B cell (primary cell): ENCODE results near the gene MYLK4.

Experiments
- EZH2 ChIP-seq: IDR thresholded peaks from 2 replicates; pipeline ENCODE4 v1.6.1; 2012; ENCODE audit warnings: borderline replicate concordance, low read depth, mild to moderate bottlenecking, moderate library complexity, low read length; ENCODE audit not compliant: insufficient read depth, poor library complexity, severe bottlenecking
- TF ChIP-seq, protein P1 (sequence below): fragments of 200-600 bp; IDR thresholded peaks from one replicate; pipeline ENCODE4 v1.8.0; 2022; ENCODE audit warnings: antibody characterized with exemption, mild to moderate bottlenecking

DNA sequence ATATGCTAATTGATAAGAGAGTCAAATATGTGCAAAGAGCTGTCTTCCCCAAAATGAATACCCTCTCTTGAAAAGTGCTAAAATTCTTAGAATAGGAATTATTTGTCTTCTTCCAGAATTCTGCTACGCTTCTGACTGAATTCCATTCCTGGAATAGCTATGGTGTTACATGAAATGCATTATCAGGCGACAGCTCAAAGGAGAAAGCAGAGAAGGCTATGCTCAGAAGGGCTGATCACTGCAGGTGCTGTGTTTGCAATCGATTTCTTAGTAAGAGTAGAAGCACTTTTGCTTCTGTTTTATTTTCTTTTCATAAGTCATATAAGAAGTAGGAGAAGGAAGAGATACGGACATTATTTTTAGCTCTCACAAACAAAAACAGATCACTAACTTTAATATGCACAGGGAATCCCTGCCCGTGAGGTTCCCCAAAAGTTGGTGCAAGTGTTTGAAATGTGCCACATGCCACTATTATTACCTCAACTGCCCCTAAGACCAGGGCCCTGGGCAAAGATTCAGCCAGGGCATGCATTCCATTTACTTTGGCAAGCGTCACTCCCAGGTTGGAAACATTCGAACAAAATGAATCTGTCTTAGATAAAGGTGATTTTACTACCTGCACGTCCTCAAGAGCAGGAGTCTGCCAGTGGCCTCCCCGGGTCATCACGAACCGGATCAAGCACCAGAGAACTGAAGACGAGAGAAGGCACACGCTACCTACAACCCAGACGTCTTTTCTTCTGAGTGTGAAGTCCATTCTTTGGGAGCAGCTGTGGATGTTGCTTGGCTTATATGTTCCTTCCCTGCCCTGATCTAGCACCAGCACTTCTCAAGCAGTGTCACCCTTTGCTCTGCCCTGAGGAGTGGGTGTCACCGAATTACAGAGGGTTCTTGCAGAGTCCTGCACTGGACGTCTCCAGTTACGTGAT is 7.2 kb downstream of the MYLK4 start:
- TF ChIP-seq, protein P1, sequence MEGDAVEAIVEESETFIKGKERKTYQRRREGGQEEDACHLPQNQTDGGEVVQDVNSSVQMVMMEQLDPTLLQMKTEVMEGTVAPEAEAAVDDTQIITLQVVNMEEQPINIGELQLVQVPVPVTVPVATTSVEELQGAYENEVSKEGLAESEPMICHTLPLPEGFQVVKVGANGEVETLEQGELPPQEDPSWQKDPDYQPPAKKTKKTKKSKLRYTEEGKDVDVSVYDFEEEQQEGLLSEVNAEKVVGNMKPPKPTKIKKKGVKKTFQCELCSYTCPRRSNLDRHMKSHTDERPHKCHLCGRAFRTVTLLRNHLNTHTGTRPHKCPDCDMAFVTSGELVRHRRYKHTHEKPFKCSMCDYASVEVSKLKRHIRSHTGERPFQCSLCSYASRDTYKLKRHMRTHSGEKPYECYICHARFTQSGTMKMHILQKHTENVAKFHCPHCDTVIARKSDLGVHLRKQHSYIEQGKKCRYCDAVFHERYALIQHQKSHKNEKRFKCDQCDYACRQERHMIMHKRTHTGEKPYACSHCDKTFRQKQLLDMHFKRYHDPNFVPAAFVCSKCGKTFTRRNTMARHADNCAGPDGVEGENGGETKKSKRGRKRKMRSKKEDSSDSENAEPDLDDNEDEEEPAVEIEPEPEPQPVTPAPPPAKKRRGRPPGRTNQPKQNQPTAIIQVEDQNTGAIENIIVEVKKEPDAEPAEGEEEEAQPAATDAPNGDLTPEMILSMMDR, result no peak
- TF ChIP-seq EZH2, result no peak
